SH-SY5Y (cell line): ENCODE measurements around the gene PBX3.

Experiments
- GATA2 ChIP-seq: IDR thresholded peaks from 2 replicates; pipeline ENCODE4 v1.6.1; 2011; ENCODE audit warnings: mild to moderate bottlenecking, low read depth, low read length
- GATA3 ChIP-seq: IDR thresholded peaks from 2 replicates; pipeline ENCODE4 v1.6.1; 2011; ENCODE audit warnings: low read depth, mild to moderate bottlenecking, low read length, moderate library complexity

PBX3 gene

DNA sequence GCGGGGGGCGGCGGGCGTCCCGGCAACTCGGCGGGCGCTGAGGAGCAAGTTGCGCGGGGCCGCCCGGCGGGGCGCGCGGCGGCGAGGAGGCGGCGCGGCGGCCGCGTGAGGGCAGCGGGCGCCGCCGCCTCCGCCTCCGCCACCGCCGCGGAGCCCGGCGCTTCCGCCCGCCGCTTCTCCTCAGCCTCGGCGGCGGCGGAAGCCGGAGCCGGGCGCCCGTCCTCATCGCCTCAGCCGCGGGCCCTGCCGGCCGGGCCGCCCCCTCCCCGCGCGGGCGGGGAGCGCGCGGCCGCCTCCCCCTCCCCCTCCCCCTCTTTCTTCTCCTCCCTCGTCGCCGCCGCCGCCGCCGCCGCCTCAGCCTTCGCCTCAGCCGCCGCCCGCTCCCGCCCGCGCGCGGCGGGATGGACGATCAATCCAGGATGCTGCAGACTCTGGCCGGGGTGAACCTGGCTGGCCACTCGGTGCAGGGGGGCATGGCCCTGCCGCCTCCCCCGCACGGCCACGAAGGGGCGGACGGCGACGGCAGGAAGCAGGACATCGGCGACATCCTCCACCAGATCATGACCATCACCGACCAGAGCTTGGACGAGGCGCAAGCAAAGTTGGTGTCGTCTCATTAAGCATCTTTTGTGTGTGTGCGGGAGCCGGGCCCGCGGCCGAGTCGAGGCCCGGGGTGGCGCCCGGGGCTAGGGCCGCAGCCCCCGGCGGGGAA, at the start of gene PBX3:
PBX3 (plus strand) TSS at position 321 of the 712 bp plus-strand sequence.
- no peak for TF ChIP-seq GATA3
- no peak for TF ChIP-seq GATA2

DNA sequence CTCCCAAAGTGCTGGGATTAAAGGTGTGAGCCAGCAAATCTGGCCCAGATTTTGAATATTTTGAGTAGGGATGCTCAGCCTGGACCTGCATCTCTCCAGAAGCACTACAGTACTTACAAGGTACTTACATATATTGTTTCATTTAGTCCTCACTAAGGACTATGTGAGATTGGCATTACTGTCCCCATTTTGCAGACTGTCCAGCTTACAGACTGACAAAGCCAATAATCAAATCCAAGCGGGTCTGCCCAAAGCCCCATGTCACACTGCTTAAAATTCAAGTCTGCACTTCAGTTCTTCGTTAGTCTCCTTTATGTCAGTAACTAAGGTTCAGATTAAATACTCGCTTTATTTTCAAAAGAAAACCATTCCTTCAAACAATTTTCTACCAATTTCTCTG, 47.3 kb upstream of the PBX3 start:
- TF ChIP-seq GATA2 (no peak), GATA3 (no peak)

DNA sequence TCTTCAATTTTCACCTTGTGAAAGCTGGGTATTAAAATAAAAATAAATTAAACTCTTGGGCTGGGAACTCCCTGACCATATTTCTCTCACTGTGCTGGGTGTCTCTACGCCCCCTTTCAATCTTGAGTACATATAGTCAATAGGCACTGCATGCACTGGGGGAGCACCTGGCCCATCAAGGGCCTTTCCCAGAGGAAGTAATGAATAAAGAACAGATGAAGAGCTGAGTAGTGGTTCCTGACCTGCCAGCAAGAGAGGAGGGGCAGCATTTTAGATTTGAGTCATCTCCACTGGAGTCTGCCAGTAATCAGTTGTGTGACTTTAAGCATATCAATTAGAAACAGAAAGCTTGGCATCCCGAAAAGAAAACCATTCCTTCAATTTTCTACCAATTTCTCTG, 46.4 kb upstream of the PBX3 start:
- TF ChIP-seq GATA3 (no peak), GATA2 (no peak)

DNA sequence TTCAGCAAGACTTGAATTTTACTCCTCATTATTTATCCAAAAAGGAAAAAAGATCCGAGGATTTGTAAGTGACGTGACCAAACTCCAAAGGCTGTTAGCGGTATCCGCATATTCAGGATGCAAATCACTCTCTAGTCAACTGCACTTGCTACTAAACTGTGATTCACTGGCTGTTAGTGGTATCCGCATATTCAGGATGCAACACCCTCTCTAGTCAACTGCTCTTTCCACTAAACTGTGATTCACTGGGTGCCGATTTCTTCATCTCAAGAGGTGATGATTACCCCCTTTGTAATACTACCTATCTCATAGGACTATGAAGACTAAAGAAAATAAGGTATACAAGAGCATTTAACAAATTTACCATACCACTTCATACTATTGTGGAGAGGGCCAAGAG, 45.8 kb upstream of the PBX3 start:
- no peak for TF ChIP-seq GATA3
- TF ChIP-seq GATA2 = no peak

DNA sequence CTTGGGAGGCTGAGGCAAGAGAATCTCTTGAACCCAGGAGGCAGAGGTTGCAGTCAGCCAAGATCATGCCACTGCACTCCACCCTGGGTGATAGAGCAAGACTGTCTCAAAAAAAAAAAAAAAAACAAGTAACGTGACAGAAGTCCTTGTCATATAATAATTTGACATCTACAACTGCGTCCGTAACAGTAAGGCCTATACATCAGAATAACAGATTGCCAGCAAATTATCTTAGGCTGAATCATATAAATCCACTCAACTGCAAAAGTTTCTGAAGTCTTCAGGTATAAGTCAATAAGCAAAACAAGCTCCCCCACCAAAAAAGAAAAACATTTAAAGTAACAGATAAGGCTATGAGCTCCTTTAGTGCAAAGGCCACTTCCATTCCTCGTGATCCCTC, 43.5 kb upstream of the PBX3 start:
- TF ChIP-seq GATA2 = no peak
- TF ChIP-seq GATA3 = no peak

DNA sequence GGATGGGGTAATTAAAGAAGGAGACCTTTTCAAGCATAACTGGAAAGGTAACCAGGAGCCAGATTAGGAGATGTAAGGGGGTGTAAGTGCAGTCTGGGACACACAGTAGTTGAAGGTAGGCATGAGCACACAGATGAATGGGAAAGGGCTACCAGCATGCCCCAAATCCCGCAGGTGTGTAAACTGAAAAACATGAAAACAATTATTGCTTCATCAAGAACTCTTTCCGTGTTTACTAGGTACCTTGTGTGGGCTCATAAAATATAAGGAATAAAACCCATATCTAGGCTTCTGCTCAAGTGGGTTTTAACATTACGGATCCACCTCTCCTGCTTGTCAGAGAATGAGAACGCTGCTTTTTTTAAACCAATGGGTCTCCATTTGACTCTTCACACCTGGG, 41.3 kb upstream of the PBX3 start:
- TF ChIP-seq GATA3 = no peak
- no peak for TF ChIP-seq GATA2

DNA sequence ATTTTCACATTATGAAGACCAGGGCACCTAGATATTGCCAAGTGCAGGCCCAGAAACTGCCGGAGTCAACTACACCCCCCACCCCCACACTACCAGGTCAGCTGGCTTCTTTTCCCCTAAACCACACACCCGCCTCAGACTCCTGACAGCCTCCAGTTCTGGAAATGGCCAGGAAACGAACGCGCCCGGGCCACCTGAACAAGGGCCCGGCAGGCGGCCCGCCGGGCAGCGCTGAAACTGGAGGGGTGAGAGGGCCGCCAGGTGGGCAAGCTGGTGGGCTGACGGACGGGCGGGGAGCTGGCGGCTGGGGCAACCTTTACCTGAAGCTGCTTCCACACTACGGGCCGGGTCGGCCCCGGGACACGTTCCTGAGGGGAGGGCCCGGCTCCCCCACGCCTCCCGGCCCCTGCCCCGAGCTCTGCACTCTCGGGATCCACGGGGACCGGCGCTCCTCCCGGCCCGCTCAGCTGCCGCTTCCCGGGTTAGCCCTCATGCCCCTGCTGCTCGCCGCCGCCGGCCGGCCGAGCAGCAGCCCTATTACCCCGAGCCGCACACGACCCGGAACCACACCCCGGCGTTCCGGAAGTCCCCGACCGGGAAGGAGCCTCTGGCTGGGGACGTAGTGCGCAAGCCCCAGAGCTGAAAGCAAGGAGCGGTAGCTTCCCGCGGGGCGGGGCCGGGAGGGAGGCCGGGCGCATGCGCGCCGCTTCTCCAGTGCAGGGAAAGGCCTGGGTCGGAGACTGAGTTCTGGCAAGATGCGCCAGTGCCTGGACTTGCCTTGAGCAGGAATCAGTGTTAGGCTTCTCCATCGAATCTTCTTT, 40.3 kb upstream of the PBX3 start, which contains the start of gene MAPKAP1:
MAPKAP1 (minus strand) TSS at position 558 of the 821 bp plus-strand sequence. CDS start 34,634 bp downstream, outside the sequence.
- no peak for TF ChIP-seq GATA2
- TF ChIP-seq GATA3 = no peak

DNA sequence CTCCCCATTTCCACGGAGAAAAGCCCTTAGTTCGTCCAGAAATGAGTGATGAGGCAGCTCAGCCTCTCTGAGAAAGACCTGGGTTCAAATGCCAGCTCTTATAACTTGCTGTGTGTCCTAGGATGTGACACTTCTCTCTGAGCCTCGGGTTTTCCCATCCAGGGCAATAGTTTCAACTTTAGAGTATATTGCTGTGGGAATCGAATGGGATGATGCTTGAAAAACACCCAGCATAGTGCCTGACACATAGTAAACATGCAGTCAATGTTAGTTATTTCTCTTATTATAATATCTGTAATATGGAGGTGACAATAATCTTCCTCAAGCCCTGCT, 39.7 kb upstream of the PBX3 start:
- TF ChIP-seq GATA3 (no peak), GATA2 (no peak)

DNA sequence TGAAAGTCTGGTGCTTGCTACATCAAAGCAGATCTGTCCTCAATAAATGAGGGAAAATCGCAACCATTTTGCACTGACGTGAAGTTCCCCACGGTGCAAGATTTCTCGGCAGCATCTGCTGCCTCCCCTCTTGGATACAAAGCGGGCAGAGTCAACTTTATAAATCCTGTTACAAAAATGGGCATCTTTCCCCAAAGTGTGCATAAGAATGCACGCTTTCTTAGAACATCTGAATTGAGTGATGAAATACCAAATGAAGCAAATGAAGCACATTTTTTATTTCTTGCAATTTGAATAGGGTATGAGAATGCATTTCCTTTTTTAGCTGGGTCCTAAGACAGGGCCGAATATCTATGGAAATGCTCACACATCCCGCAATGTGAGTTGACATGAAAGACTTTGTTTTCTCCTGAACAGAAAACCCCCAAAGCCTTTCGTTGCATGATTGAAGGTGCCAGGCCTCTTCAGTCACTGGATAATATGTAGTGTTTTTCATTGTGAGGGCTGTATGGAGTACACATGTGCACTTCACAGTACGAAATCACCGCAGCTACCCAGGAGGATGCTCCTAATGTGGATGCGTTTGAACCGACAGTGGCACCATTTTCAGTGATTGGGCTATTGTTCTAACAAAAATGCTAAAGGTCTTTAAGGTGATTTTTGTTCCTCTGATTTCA, 20.6 kb upstream of the PBX3 start:
- TF ChIP-seq GATA3 = no peak
- no peak for TF ChIP-seq GATA2

DNA sequence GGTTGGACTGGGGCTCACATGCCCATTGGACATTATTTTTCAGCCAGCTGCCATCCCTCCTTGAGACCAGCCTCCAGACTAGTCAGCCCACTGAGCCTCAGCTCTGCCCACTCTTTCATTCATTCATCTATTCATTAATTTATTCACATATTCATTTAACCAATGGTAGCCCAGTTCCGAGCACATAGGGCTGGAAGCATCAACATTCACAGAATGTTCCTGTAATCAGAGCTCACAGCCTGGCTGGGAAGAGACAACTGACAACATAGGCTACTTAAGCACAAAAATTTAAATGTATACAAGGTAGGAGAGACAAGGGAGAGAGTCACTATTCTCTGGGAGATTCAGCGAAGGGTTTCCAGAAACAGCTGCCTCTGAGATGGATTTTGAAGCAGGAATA, 17.0 kb upstream of the PBX3 start:
- TF ChIP-seq GATA3 (no peak), GATA2 (no peak)

DNA sequence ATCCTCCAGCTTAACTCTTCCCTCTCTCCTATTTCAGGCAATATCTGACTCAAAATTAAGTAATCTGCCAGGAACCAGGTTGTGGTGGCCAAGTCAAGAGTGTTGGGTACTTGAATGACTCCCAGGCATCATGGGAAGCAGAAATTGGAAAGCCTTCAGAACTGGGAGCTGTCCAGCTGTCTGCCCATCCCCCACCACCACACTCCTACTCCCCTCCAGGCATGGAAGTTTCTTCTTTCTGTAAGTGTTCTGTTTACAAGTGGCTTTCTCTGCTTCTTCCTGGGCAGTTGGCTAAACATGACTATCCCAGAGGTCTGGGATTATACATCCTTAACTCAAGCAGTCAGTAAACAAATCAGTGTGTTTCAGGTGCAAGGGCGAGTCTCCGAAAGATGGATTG, 14.6 kb upstream of the PBX3 start:
- TF ChIP-seq GATA3 = no peak
- no peak for TF ChIP-seq GATA2

DNA sequence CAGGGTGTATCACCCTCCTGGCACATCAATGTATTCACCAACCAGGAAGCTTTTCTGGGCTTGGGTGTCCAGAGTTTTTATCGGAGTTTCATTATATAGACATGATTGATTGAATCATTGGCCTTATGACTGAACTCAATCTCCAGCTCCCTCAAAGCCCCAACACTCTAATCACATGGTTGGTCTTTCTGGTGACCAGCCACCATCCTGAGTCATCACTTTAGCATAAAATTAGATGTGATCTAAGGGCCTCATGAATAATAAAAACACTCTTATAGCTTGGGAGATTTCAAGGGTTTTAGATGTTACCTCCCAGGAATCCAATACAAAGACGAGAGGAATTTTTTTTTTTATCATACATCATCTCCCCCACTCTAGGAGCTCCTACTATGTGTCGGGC, 7.7 kb upstream of the PBX3 start:
- TF ChIP-seq GATA2 = no peak
- no peak for TF ChIP-seq GATA3

DNA sequence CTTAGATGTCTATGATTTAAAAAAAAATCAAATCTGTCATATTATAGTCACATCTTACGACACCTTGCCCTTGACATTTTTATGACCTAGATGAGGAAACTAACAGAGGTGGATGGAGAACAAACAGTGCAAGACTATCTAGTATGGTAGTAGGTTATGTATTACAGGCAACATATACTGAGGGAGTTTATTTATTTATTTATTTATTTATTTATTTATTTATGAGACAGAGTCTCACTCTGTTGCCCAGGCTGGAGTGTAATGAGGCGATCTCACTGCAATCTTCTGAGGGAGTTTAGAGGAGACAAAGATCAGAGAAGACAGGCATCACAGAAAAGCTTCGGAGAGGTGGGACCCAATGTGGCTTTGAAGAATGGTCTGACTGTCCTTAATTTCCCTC, 4.5 kb upstream of the PBX3 start:
- TF ChIP-seq GATA2 (no peak), GATA3 (no peak)

DNA sequence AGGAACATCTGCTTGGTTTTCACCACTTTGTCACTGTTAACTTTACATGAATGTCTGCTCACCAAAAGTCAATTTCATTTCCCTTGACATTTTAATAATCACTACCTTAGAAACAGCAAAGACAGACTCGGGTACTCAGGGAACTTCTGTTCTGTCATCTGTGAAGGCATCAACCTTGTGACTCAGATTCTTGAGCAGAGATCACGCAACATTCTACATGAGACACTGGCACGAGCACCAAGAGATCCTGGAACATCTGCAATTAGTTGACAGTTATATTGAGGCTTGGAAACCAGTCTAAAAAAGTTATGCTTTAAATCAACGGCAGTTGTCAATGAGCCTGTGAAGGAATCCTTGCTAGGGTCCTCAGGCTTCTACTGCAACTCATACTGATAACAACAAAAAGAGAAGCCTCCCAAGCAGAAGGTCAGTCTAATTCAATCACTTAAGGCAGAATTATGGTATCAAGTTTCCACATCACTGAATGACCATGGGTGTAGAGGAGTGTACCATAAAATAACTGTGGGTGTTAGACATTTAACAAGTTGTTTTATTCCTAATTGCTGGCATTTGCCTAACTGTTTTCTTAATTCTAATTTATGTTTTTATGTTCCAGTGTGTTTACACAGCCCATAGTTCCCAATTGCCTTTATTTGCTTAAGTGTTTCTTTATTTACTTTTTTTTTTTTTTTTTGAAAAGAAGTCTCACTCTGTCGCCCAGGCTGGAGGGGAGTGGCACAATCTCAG, 3.3 kb upstream of the PBX3 start:
- TF ChIP-seq GATA2 (no peak), GATA3 (no peak)

DNA sequence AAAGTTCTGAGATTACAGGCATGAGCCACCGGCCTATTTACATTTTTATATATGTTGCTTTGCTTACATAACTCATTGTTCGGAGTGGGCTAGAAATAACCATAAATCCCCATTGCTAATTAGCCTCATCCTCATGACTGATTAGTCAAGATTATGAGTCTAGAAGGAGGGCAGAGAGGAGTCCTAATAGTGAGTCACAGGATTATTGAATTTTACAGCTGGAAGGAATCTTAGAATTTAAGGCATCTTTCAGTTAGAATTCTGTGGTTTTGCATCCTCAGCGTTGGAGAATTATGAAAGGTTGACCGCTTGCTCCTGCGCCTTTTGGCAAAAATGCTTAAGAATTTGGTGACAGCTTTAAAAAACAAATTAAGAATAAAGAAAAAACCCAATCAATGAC, 2.6 kb upstream of the PBX3 start:
- TF ChIP-seq GATA2 = no peak
- TF ChIP-seq GATA3 = no peak
